HG03039 (cell line): ENCODE results near the gene COBL.

ENCODE experiments used
- ATAC-seq: cut with Tn5 transposase; IDR thresholded peaks from one replicate; pipeline ENCODE4 v1.9.1; 2021; ENCODE audit warnings: mild to moderate bottlenecking, moderate library complexity; ENCODE audit not compliant: unreplicated experiment

Gene COBL

GRCh38 chr7:51326656-51327286 is 10.2 kb upstream of the COBL start:
- no peak for ATAC-seq

- ATAC-seq: no peak
Observed at GRCh38 chr7:51325908-51326307, 9.3 kb upstream of the COBL start.

GRCh38 chr7:51325261-51325676 is 8.7 kb upstream of the COBL start:
- no peak for ATAC-seq

- no peak for ATAC-seq
Observed at GRCh38 chr7:51324206-51324898, 7.7 kb upstream of the COBL start.

GRCh38 chr7:51321961-51322515 is 5.4 kb upstream of the COBL start:
- ATAC-seq: no peak

GRCh38 chr7:51318886-51319579 is 2.4 kb upstream of the COBL start:
- no peak for ATAC-seq

GRCh38 chr7:51318001-51318400 is 1.4 kb upstream of the COBL start:
- ATAC-seq: no peak

GRCh38 chr7:51317582-51317910 is 937 bp upstream of the COBL start:
- ATAC-seq: no peak

GRCh38 chr7:51316262-51316665 is 345 bp downstream of the COBL start:
- no peak for ATAC-seq

- ATAC-seq: no peak
Observed at GRCh38 chr7:51315393-51316261, 982 bp downstream of the COBL start.

GRCh38 chr7:51314726-51315125 is 1.9 kb downstream of the COBL start:
- no peak for ATAC-seq

- no peak for ATAC-seq
Observed at GRCh38 chr7:51313738-51314425, 2.7 kb downstream of the COBL start.

GRCh38 chr7:51312951-51313737 is 3.5 kb downstream of the COBL start:
- ATAC-seq: no peak

- ATAC-seq: no peak
Observed at GRCh38 chr7:51311166-51311565, 5.4 kb downstream of the COBL start.

GRCh38 chr7:51310131-51310583 is 6.5 kb downstream of the COBL start:
- no peak for ATAC-seq

- ATAC-seq: no peak
Observed at GRCh38 chr7:51309361-51310130, 7.1 kb downstream of the COBL start.

- ATAC-seq: no peak
Observed at GRCh38 chr7:51308696-51309095, 7.9 kb downstream of the COBL start.

GRCh38 chr7:51308265-51308664 is 8.3 kb downstream of the COBL start:
- no peak for ATAC-seq
